NCI-H82 treated with DMSO at 0.1 percent for 48 hours (cell line): ENCODE results near the gene NKX1-1.
"Not testable (repeated sequence)": the region's sequence is repeated elsewhere in the genome, so short reads cannot be mapped to it uniquely, and the experiment has no call there.

Experiments used
- DNase-seq: peaks from one replicate; lab custom pipeline; 2025; ENCODE audit not compliant: unreplicated experiment; lab: John Stamatoyannopoulos, UW

Gene NKX1-1

DNA sequence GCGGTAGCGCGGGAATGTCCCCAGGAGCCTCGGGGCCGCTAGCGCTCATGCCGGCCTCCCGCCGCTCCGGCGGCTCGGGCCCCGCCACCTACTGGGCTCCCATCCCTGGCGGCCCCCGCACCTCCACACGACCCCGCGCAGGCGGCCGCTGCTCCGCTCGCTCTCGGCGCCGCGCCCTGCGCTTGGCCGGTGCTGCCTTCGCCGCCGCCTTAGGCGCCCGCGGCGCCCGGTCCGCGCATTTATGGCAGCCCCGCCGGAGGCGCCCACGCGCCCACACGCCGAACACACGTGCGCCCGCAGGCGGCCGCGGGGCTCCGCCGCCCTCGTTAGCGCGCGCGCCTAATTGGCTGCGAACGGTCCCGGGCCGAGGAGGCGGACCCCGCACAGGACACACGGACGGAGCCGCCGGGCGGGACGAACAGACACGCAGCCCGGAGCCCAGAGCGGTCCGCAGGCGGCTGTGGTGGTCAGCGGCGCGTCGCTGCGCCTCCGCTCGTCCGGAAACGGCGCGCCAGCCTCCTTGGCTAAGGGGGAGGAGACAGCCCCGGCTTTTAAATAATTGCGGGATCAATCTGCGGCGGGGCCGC is at the start of gene NKX1-1:
NKX1-1 (minus strand) TSS at position 49 of the 587 bp plus-strand sequence; CDS start at position 49, 0 bp downstream.
- no peak for DNase-seq

DNA sequence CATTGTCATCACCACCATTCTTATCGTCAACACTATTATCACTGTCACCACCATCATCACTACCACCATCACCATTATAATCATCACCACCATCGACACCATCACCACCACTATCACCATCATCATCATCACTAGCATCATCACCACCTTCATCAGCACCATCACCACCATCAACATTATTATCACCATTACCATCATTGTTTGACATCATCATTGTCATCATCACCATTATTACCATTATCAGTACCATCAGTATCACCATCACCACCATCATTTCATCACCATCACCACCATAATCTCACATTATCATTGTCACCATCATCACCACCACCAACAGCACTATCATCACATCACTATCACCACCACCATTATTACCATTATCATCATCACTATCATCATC is 47.5 kb upstream of the NKX1-1 start:
- DNase-seq: no peak

DNA sequence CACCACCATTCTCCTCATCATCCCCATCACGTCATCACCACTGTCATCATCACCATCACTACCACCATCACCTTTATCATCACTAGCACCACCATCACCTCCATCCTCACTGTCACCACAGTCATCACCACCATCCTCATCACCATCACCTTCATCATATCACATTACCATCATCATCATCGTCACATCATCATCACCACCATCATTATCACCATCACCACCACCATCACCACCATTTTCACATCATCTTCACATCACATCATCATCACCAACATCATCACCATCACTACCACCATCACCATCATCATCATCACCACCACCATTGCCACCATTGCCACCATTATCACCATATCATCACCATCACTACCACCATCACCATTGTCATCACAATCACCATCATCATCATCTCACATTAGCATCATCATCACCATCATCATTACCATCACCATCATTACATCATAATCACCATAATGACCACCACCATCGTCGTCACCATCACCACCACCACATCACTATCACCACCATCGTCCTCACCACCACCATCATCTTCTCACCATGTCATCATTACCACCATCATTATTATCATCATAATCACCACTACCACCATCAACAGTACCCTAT is 46.3 kb upstream of the NKX1-1 start:
- DNase-seq: no peak

DNA sequence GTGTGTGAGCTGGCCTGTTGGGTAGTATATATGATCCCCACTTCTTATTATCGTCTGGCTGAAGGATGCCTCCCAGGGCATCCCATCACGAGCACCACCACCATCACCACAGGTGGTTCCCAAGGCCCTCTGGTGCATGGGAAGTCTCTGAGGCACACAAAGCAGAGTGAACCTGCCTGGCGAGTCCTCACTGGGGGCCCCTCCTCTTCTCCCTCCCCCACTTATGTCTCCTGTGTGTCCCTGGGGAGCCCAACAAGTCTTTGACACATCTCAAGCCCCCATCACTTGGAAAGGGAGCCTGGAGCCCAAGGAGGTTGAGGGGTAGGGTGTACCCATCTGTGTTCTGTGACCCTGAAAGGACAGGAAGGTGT is 45.5 kb upstream of the NKX1-1 start:
- DNase-seq: no peak

GRCh38 chr4:1451106-1451751 is 45.0 kb upstream of the NKX1-1 start:
- DNase-seq: no peak

DNA sequence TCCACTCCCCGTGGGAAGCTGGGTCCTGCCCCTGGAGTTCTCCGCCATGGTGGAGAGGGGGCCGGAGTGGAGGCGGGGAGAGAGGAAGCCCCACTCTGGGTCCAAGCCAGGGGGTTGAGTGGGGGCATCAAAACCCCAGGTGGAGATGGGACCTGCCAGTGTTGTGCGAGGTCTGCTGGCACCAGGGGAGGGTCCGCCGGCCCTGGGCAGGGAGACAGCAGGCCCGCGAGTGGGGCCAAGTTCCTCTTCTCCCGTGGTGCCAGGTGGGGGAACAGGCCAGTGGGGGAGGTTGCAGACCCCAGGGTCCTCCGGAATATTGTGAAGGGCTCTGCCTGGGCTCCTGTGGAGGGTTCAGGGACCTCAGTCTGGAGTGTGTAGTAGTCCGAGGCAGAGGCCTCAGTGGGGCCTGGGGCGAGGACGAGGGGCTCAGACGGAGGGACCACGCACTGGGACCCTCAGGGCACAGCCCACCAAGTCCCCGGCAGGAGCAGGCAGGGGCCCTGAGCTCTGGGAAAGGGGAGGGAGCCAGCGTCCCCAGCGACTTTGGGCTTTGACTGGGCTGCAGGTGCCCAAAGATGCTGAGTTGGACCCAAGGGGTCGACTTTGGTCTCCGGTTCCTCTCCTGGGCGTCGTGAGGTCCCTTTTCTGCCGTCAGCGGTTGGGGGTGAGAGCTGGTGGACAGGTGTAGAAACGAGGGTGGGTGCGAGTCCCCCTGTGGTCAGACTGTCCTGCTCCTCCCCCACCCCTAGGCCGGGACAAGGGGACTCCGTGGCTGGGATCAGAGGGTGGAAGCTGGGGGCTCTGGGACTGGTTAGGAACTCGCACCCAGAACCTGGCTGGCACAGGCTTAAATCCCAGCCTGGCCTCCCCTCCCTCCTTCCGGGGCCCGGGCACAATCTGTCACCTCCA is 43.8 kb upstream of the NKX1-1 start:
- DNase-seq: no peak

DNA sequence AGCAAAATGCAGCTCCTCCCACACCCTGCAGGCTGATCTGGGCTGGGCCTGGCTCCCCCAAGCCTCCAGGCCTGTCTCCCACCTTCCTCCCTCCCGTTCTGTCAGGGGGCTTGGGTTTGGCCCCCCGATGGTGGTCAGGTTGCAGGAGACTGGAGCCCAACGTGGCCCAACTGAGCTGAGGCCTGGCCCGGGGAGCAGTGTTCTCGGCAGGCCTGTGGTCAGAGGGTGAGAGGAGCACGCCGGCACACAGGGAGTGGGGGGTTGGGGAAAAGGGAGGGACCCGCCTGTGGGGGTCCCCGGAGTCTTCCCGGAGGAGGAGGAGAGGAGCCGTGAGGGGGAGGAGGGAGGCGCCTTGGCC is 43.2 kb upstream of the NKX1-1 start:
- DNase-seq: no peak

DNA sequence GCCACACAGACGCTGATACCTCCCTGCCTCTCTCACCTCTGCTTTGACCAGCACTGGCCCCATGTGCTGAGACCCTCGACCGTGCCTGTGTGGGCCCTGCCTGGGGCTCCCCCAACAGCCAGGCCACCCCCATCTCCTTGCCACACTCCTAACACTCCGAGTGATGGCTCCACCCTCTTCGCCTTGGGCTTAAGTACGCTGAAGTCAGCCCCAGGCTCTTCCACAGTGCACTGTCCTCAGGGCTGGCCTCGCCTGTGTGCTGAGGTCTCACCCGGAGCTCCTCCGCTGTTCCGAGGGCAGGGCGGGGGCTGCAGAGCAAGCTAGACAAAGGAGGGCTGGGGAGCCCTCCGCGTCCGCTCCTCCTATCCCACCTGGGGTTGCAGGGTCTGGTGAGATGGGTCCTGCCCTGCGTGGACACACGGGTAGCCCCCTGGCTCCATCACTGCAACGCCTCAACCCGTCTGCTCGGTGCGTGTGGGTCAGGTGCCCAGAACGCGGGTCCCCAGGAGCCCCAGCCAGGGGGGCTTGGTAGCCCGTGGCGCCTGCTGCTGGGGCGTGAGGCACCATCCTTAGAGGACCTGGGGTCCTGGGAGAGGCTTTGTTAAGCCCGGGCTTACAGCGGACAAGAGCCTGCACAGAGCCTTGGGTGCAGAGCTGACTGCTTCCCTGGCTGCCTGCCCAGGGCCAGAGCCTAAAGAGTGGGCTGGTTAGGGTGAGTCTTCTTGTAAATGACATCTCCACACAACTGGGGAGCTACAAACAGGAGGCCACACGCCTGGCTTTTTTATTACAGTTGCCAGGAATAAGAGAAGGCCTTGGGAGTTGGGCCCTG is 42.6 kb upstream of the NKX1-1 start:
- DNase-seq: no peak

- DNase-seq: no peak
These were observed 41.7 kb upstream of the NKX1-1 start for GRCh38 chr4:1447676-1448588.

- no peak for DNase-seq
These were observed 40.5 kb upstream of the NKX1-1 start for GRCh38 chr4:1446502-1447386.

GRCh38 chr4:1445716-1446445 is 39.6 kb upstream of the NKX1-1 start:
- no peak for DNase-seq

DNA sequence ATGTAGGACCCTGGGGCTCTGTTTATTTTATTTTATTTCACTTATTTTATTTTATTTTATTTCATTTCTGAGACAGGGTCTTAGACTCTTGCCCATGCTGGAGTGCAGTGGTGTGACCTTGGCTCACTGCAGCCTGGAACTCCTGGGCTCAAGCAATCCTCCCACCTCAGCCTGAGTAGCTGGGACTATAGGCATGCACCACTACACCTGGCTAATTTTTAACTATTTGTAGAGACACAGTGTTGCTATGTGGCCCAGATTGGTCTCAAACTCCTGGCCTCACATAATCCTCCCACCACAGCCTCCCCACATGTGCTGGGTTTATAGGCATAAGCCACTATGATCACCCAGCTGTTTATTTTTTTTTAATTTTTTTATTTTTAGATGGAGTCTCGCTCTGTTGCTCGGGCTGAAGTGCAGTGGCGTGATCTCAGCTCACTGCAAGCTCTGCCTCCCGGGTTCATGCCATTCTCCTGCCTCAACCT is 37.5 kb upstream of the NKX1-1 start:
- not testable (repeated sequence) for DNase-seq

GRCh38 chr4:1427010-1427409 is 20.8 kb upstream of the NKX1-1 start:
- no peak for DNase-seq

GRCh38 chr4:1421657-1422056 is 15.4 kb upstream of the NKX1-1 start:
- DNase-seq: no peak

DNA sequence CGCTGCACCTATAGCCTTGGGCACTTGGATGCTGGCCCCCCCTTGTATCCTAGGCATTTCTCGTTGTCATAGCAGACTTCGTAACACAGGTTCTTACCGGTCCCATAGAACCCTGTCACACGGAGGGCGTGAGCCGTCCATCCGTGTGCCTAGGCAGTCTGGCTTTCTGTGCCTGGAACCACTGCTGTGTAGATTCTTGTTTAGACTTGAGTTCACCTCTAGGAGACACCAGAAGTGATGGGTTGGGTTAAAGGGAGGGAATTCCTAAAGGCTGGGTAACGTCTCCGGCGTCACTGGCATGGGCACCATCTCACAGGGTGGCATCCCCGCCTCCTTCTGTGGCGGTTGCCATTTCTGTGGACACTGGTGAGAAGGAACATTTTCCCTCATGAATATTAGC is 13.5 kb upstream of the NKX1-1 start:
- DNase-seq: no peak

GRCh38 chr4:1418494-1419285 is 12.4 kb upstream of the NKX1-1 start:
- DNase-seq: no peak
